Measurements from ENCODE around the gene MYB.

DNA sequence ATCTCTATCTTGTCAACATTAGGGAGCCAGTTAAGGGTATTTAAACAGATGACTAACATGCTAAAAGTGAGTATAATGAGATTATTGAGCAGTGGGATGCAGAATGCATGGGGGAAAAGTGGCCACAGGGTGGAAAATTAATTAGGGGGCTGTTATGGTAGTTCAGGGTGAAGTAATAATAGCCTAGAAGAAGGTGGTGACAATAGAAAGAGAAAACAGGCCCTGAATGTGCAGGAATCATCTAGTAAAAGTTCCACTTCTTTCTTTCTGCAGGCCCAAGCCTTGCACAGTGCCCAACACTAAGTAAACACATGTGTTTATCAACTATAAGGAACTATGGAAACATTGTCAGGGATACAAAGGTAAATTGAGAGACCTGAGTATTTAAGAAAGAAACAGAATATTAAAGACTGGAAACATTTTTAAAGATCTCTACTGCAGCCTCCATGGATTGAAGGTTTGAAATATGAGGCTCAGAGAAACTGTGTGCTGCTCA lies 7.1 kb upstream of the MYB start:
- TF ChIP-seq EZH2 (IDR thresholded peaks at IDR 0.05; ENCODE audit: low read depth, low read length, severe bottlenecking) (no peak), SRF (IDR thresholded peaks at IDR 0.05; ENCODE audit: low read depth, low read length) (no peak), RBBP5 (IDR thresholded peaks at IDR 0.05; ENCODE audit: borderline replicate concordance, low read depth, low read length) (no peak), USF2 (IDR thresholded peaks at IDR 0.05; ENCODE audit: low read length) (no peak), CTCF (IDR thresholded peaks at IDR 0.05; ENCODE audit: control extremely low read depth in 1 of 3, insufficient read depth in 1 of 3, low read depth in 1 of 3, low read length in 3 of 3) (no peak), ASH2L (IDR thresholded peaks at IDR 0.05; ENCODE audit: low read length) (no peak), RFX5 (IDR thresholded peaks at IDR 0.05; ENCODE audit: borderline replicate concordance, low read depth, low read length) (no peak), SIN3A (conservative IDR thresholded peaks at IDR 0.05 in 1 of 2, IDR thresholded peaks at IDR 0.05 in 1 of 2; ENCODE audit: low read depth in 1 of 2, low read length in 2 of 2) (no peak), TAF1 (IDR thresholded peaks at IDR 0.05; ENCODE audit: low read depth, low read length) (no peak), SUZ12 (IDR thresholded peaks at IDR 0.05; ENCODE audit: low read length) (no peak), EP300 (IDR thresholded peaks at IDR 0.05; ENCODE audit: borderline replicate concordance in 1 of 2, low read depth in 2 of 2, low read length in 2 of 2) (no peak), FOSL1 (IDR thresholded peaks at IDR 0.05; ENCODE audit: insufficient read depth, low read depth, low read length) (no peak)
- TF ChIP-seq, protein P1, sequence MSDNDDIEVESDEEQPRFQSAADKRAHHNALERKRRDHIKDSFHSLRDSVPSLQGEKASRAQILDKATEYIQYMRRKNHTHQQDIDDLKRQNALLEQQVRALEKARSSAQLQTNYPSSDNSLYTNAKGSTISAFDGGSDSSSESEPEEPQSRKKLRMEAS (IDR thresholded peaks at IDR 0.05): no peak

All from H1 (cell line).